Peyer's patch (tissue), 4 donors: ENCODE results near the gene PRSS53. TPM values are rescaled to one million over a fixed set of nuclear protein-coding genes. Genes with fewer than 3 reads are reported as not detected.

Experiments used
- DNase-seq, 3 donors: peaks; one replicate each; pipeline ENCODE4 v3.0.0-alpha.2; 2017 to 2019
- H3K27ac ChIP-seq, 4 donors: fragments of 200-600 bp; sonication (generic); one replicate each; pipeline ENCODE4 v1.5.1; 2016 to 2019
- H3K27me3 ChIP-seq, 2 donors: fragments of 200-600 bp; sonication (generic); one replicate each; pipeline ENCODE4 v1.5.1; 2019
- H3K36me3 ChIP-seq, 3 donors: fragments of 200-600 bp; sonication (generic); one replicate each; pipeline ENCODE4 v1.5.1; 2016 to 2019
- H3K4me1 ChIP-seq, 4 donors: fragments of 200-600 bp; sonication (generic); one replicate each; pipeline ENCODE4 v1.5.1; 2016 to 2019
- H3K4me3 ChIP-seq, 4 donors: fragments of 200-600 bp; sonication (generic); 1 replicate in 3 of 4; 2 replicates in 1 of 4; pipeline ENCODE4 v1.5.1; 2016 to 2019; ENCODE audit warnings: mild to moderate bottlenecking in 1 of 4
- H3K9me3 ChIP-seq, 4 donors: fragments of 200-600 bp; sonication (generic); one replicate each; pipeline ENCODE4 v1.5.1; 2016 to 2019; ENCODE audit warnings: mild to moderate bottlenecking in 1 of 4
- CTCF ChIP-seq, 6 experiments: fragments of 450-650 bp in 4 of 6; fragments of 200-600 bp in 2 of 6; sonication (generic) in 1 of 6; IDR thresholded peaks; one replicate each; pipeline ENCODE4 v1.5.1; 2017 to 2019; ENCODE audit warnings: antibody characterized with exemption in 6 of 6, mild to moderate bottlenecking in 3 of 6, moderate library complexity in 1 of 6
- POLR2A ChIP-seq, 2 donors: fragments of 450-650 bp; IDR thresholded peaks; one replicate each; pipeline ENCODE4 v1.5.1; 2017; ENCODE audit warnings: antibody characterized with exemption in 2 of 2, mild to moderate bottlenecking in 2 of 2, moderate library complexity in 2 of 2
- total RNA-seq, 4 donors: library from RNA; depleted of rRNA; stranded (reverse); fragments of >200 nt; gene quantifications; one replicate each; pipeline ENCODE4 v1.1.0, GENCODE V29; 2016

PRSS53 gene
- total RNA-seq, 4 donors from 2014 or later: 6.8 to 18.4 (median 12.0) TPM

- Histone ChIP-seq H3K4me1 (peaks cover 1 to 30% (median 5%) of the 10 kb centered on the region in 4 donors), H3K27me3 (no peaks in the 10 kb centered on the region), H3K27ac (no peak overlapping the region), H3K36me3 (peaks cover 0 to 57% (median 0%) of the 10 kb centered on the region in 3 donors), H3K4me3 (no peak overlapping the region), H3K9me3 (no peaks in the 10 kb centered on the region)
- no peak for DNase-seq
- TF ChIP-seq CTCF (IDR thresholded peaks at IDR 0.05) (no peak), POLR2A (IDR thresholded peaks at IDR 0.05) (no peak)
These were observed 11.7 kb downstream of the PRSS53 start for GRCh38 chr16:31077024-31077423.

GRCh38 chr16:31076319-31076718 lies 12.4 kb downstream of the PRSS53 start:
- DNase-seq: no peak
- Histone ChIP-seq H3K36me3 (peaks cover 0 to 52% (median 0%) of the 10 kb centered on the region in 3 donors), H3K9me3 (no peaks in the 10 kb centered on the region), H3K27ac (no peak overlapping the region), H3K27me3 (no peaks in the 10 kb centered on the region), H3K4me3 (no peak overlapping the region), H3K4me1 (peaks cover 4 to 30% (median 6%) of the 10 kb centered on the region in 4 donors)
- TF ChIP-seq CTCF (IDR thresholded peaks at IDR 0.05): no peak
- no peak for TF ChIP-seq POLR2A (IDR thresholded peaks at IDR 0.05)

- H3K9me3 ChIP-seq: no peaks in the 10 kb centered on the region
- no peaks in the 10 kb centered on the region for H3K27me3 ChIP-seq
- peaks cover 4 to 30% (median 6%) of the 10 kb centered on the region in 4 donors for H3K4me1 ChIP-seq
- peak overlapping the region; percentile 76 to 96 (median 93) for H3K4me3 ChIP-seq
- H3K36me3 ChIP-seq: peaks cover 0 to 38% (median 0%) of the 10 kb centered on the region in 3 donors
- no peak for DNase-seq
- TF ChIP-seq POLR2A (IDR thresholded peaks at IDR 0.05) (no peak), CTCF (IDR thresholded peaks at IDR 0.05) (no peak)
- peak overlapping the region; percentile 89 to 96 (median 95) for H3K27ac ChIP-seq
These were observed 13.9 kb downstream of the PRSS53 start for GRCh38 chr16:31074814-31075183.

- peak within 1 kb of the TSS; percentile 89 to 96 (median 95) for H3K27ac ChIP-seq
- H3K27me3 ChIP-seq: no peaks in the 10 kb centered on the region
- H3K4me1 ChIP-seq: peaks cover 4 to 30% (median 6%) of the 10 kb centered on the region in 4 donors
- H3K4me3 ChIP-seq: peak within 1 kb of the TSS; percentile 76 to 96 (median 93)
- TF ChIP-seq POLR2A (IDR thresholded peaks at IDR 0.05): peak; percentile 45 to 82
- peak in 1 of 6 experiments; percentile 12 for TF ChIP-seq CTCF (IDR thresholded peaks at IDR 0.05)
- H3K9me3 ChIP-seq: no peaks in the 10 kb centered on the region
- peaks cover 0 to 32% (median 0%) of the 10 kb centered on the region in 3 donors for H3K36me3 ChIP-seq
- peak; percentile 98 to 100 (median 99) for DNase-seq
These were observed 14.6 kb downstream of the PRSS53 start, which contains the start of the genes ZNF646 and ZNF668 for GRCh38 chr16:31073970-31074813. Gene ZNF646 (plus strand): TSS chr16:31074422. CDS start chr16:31076325, 1,903 bp downstream. Gene ZNF668 (minus strand): TSS chr16:31074240. CDS start chr16:31064459, 9,781 bp downstream.

- peak in 1 of 2 donors; percentile 7 for TF ChIP-seq POLR2A (IDR thresholded peaks at IDR 0.05)
- peak in 1 of 6 experiments; percentile 8 for TF ChIP-seq CTCF (IDR thresholded peaks at IDR 0.05)
- DNase-seq: peak; percentile 92 to 97 (median 94)
- H3K9me3 ChIP-seq: no peaks in the 10 kb centered on the region
- H3K36me3 ChIP-seq: peaks cover 0 to 23% (median 0%) of the 10 kb centered on the region in 3 donors
- no peaks in the 10 kb centered on the region for H3K27me3 ChIP-seq
- peaks cover 4 to 30% (median 6%) of the 10 kb centered on the region in 4 donors for H3K4me1 ChIP-seq
- H3K4me3 ChIP-seq: peak overlapping the region; percentile 76 to 96 (median 93)
- H3K27ac ChIP-seq: peak overlapping the region; percentile 89 to 96 (median 95)
These were observed 15.4 kb downstream of the PRSS53 start for GRCh38 chr16:31073142-31073969.
